HG03354 (cell line): Measurements from ENCODE around the gene TLE2.

Experiments used
- ATAC-seq: cut with Tn5 transposase; IDR thresholded peaks from one replicate; pipeline ENCODE4 v1.9.1; 2021; ENCODE audit warnings: mild to moderate bottlenecking; ENCODE audit not compliant: unreplicated experiment, poor library complexity, severe bottlenecking

The TLE2 gene

GRCh38 chr19:3029065-3029923, at the start of gene TLE2:
TSS of gene TLE2 (minus strand) at chr19:3029280. CDS start at chr19:3028904, 376 bp downstream.
- no peak for ATAC-seq

GRCh38 chr19:3075605-3076431, 46.7 kb upstream of the TLE2 start:
- peak; percentile 54 for ATAC-seq

- no peak for ATAC-seq
These were observed 45.0 kb upstream of the TLE2 start for GRCh38 chr19:3073931-3074595.

- no peak for ATAC-seq
These were observed 44.1 kb upstream of the TLE2 start for GRCh38 chr19:3073159-3073563.

- ATAC-seq: no peak
These were observed 42.7 kb upstream of the TLE2 start for GRCh38 chr19:3071768-3072167.

GRCh38 chr19:3068071-3068470, 39.0 kb upstream of the TLE2 start:
- no peak for ATAC-seq

- no peak for ATAC-seq
These were observed 38.5 kb upstream of the TLE2 start for GRCh38 chr19:3067563-3067962.

- no peak for ATAC-seq
These were observed 37.5 kb upstream of the TLE2 start for GRCh38 chr19:3066482-3067049.

- peak; percentile 64 for ATAC-seq
These were observed 36.7 kb upstream of the TLE2 start for GRCh38 chr19:3065675-3066357.

- no peak for ATAC-seq
These were observed 34.9 kb upstream of the TLE2 start for GRCh38 chr19:3064011-3064330.

GRCh38 chr19:3062165-3063105, 33.4 kb upstream of the TLE2 start, which contains the start of gene TLE5:
TSS of gene TLE5 (minus strand) at chr19:3062495. CDS start at chr19:3062200, 295 bp downstream.
- ATAC-seq: no peak

- ATAC-seq: no peak
These were observed 32.4 kb upstream of the TLE2 start for GRCh38 chr19:3061182-3062161.

- no peak for ATAC-seq
These were observed 31.7 kb upstream of the TLE2 start for GRCh38 chr19:3060857-3061181.

GRCh38 chr19:3059653-3060052, 30.6 kb upstream of the TLE2 start:
- no peak for ATAC-seq

GRCh38 chr19:3058821-3059314, 29.8 kb upstream of the TLE2 start:
- no peak for ATAC-seq

- no peak for ATAC-seq
These were observed 29.1 kb upstream of the TLE2 start for GRCh38 chr19:3058009-3058820.
